Measurements from ENCODE around the gene SHISA8. TPM values are rescaled to one million over a fixed set of nuclear protein-coding genes. Genes with fewer than 3 reads are reported as not detected.

Gene SHISA8
- polyA plus RNA-seq, 3 donors: not detected

DNA sequence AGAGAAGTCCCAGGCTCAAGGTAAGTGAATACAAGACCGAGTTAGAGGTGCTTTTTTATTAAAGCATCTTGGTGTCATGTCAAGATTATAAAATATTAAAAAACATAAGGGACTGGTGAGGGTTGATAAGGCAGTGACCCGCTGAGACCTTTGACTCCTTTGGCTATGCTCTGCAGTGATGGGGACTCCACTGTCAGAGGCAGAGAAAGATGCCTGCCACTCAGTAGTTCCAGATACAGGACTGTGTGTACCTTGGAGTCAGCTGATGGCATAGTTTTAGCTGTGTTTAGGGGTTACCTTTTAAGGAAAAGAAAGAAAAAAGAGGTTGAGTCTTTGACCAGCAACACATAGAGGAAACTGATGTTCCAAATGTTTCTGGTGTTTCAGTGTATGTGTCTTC is 40.8 kb downstream of the SHISA8 start:
- H3K4me3 ChIP-seq (replicated peaks in 1 of 3; ENCODE audit: low read depth in 2 of 3, low read length in 3 of 3): no peak overlapping the region
- no peak overlapping the region for H3K4me3 Mint-ChIP-seq
- H2AFZ ChIP-seq (ENCODE audit: insufficient read depth, low read depth, low read length, poor library complexity, severe bottlenecking): no peak overlapping the region
- peaks cover 86 to 99% of the 10 kb centered on the region in 2 donors for H3K36me3 ChIP-seq (replicated peaks in 1 of 2; ENCODE audit: control insufficient read depth in 1 of 2, insufficient read depth in 2 of 2, low read length in 2 of 2)
- DNase-seq: no peak
- H3K9me3 Mint-ChIP-seq: peaks cover 0 to 2% (median 0%) of the 10 kb centered on the region in 7 donors
- H3K4me2 ChIP-seq (replicated peaks; ENCODE audit: extremely low read depth, low read length, poor library complexity, severe bottlenecking): no peak overlapping the region
- no peaks in the 10 kb centered on the region for H4K20me1 ChIP-seq (ENCODE audit: insufficient read depth, low read length)
- no peaks in the 10 kb centered on the region for H3K9me3 ChIP-seq (replicated peaks in 1 of 2; ENCODE audit: control insufficient read depth in 1 of 2, insufficient read depth in 1 of 2, low read length in 2 of 2)
- H3K27ac ChIP-seq (ENCODE audit: low read depth in 1 of 2, low read length in 2 of 2): no peak overlapping the region
- H3K36me3 Mint-ChIP-seq: peaks cover 73 to 97% of the 10 kb centered on the region in 2 donors
- TF ChIP-seq, protein P1, sequence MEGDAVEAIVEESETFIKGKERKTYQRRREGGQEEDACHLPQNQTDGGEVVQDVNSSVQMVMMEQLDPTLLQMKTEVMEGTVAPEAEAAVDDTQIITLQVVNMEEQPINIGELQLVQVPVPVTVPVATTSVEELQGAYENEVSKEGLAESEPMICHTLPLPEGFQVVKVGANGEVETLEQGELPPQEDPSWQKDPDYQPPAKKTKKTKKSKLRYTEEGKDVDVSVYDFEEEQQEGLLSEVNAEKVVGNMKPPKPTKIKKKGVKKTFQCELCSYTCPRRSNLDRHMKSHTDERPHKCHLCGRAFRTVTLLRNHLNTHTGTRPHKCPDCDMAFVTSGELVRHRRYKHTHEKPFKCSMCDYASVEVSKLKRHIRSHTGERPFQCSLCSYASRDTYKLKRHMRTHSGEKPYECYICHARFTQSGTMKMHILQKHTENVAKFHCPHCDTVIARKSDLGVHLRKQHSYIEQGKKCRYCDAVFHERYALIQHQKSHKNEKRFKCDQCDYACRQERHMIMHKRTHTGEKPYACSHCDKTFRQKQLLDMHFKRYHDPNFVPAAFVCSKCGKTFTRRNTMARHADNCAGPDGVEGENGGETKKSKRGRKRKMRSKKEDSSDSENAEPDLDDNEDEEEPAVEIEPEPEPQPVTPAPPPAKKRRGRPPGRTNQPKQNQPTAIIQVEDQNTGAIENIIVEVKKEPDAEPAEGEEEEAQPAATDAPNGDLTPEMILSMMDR (IDR thresholded peaks at IDR 0.05): no peak
- H3K4me1 ChIP-seq (ENCODE audit: control insufficient read depth in 1 of 2, insufficient read depth in 2 of 2, low read length in 2 of 2): no peaks in the 10 kb centered on the region
- 100% methylated on average over 1 of the region's 2 CpGs for WGBS (ENCODE audit: insufficient coverage)
- no peak overlapping the region for H3K27ac Mint-ChIP-seq
- no peaks in the 10 kb centered on the region for H3K27me3 ChIP-seq (ENCODE audit: control insufficient read depth in 2 of 2, insufficient read depth in 2 of 2, low read length in 2 of 2)
- peaks cover 0 to 2% (median 1%) of the 10 kb centered on the region in 3 donors for H3K27me3 Mint-ChIP-seq (ENCODE audit: low read depth in 3 of 3)
- H3K79me2 ChIP-seq (ENCODE audit: insufficient read depth, low read length): no peaks in the 10 kb centered on the region
- intact Hi-C loops (cut with micrococcal nuclease): no loop called here
- no peaks in the 10 kb centered on the region for H3K4me1 Mint-ChIP-seq
- no peak overlapping the region for H3K9ac ChIP-seq (ENCODE audit: insufficient read depth, low read length, poor library complexity, severe bottlenecking)

DNA sequence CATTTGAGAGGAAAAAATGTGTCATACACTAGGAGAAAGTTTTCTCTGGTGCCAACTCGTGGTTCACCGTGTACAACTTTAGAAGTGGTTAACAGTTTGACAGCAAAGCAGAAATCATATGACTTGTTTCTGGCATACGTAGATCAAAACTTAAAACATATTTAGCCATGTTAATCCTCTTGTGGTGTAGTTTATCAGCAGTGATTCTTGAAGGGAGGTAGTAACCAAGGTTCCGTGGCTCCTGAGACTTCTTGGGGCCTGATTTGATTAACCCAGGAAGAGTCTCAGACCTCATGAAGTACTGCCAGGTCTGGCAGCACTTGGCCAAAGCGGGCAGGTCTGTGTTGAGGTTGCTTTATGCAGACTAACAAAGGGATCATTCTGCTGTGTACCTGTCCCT is 41.5 kb downstream of the SHISA8 start:
- no peak overlapping the region for H3K4me3 Mint-ChIP-seq
- Histone ChIP-seq H2AFZ (ENCODE audit: insufficient read depth, low read depth, low read length, poor library complexity, severe bottlenecking) (no peak overlapping the region), H3K79me2 (ENCODE audit: insufficient read depth, low read length) (no peaks in the 10 kb centered on the region), H3K4me1 (ENCODE audit: control insufficient read depth in 1 of 2, insufficient read depth in 2 of 2, low read length in 2 of 2) (no peaks in the 10 kb centered on the region), H3K27ac (ENCODE audit: low read depth in 1 of 2, low read length in 2 of 2) (no peak overlapping the region), H4K20me1 (ENCODE audit: insufficient read depth, low read length) (peaks cover 5% of the 10 kb centered on the region), H3K4me3 (replicated peaks in 1 of 3; ENCODE audit: low read depth in 2 of 3, low read length in 3 of 3) (no peak overlapping the region), H3K36me3 (replicated peaks in 1 of 2; ENCODE audit: control insufficient read depth in 1 of 2, insufficient read depth in 2 of 2, low read length in 2 of 2) (peaks cover 87 to 99% of the 10 kb centered on the region in 2 donors), H3K27me3 (ENCODE audit: control insufficient read depth in 2 of 2, insufficient read depth in 2 of 2, low read length in 2 of 2) (no peaks in the 10 kb centered on the region), H3K4me2 (replicated peaks; ENCODE audit: extremely low read depth, low read length, poor library complexity, severe bottlenecking) (no peak overlapping the region), H3K9me3 (replicated peaks in 1 of 2; ENCODE audit: control insufficient read depth in 1 of 2, insufficient read depth in 1 of 2, low read length in 2 of 2) (no peaks in the 10 kb centered on the region), H3K9ac (ENCODE audit: insufficient read depth, low read length, poor library complexity, severe bottlenecking) (no peak overlapping the region)
- H3K27ac Mint-ChIP-seq: no peak overlapping the region
- peaks cover 75 to 97% of the 10 kb centered on the region in 2 donors for H3K36me3 Mint-ChIP-seq
- intact Hi-C loops (cut with micrococcal nuclease): no loop called here
- H3K9me3 Mint-ChIP-seq: peaks cover 0 to 2% (median 0%) of the 10 kb centered on the region in 7 donors
- DNase-seq: no peak
- WGBS (ENCODE audit: insufficient coverage): 100% methylated on average over 2 of the region's 5 CpGs
- TF ChIP-seq, protein P1 (IDR thresholded peaks at IDR 0.05): no peak
- H3K27me3 Mint-ChIP-seq (ENCODE audit: low read depth in 3 of 3): peaks cover 0 to 2% (median 1%) of the 10 kb centered on the region in 3 donors
- H3K4me1 Mint-ChIP-seq: no peaks in the 10 kb centered on the region

All from CD14-positive monocyte (primary cell).